Neural progenitor cell (in vitro differentiated cells): ENCODE results near the gene PCBP1.

Experiments
- CTCF ChIP-seq: fragments of 200-600 bp; sonication (generic); IDR thresholded peaks from 2 replicates; pipeline ENCODE4 v1.5.1; 2017; ENCODE audit warnings: antibody characterized with exemption, mild to moderate bottlenecking
- EZH2 ChIP-seq: fragments of 200-600 bp; sonication (generic); IDR thresholded peaks from 2 replicates; pipeline ENCODE4 v1.6.1; 2017; ENCODE audit warnings: antibody characterized with exemption, mild to moderate bottlenecking, moderate library complexity
- EZH2phosphoT487 ChIP-seq: fragments of 200-600 bp; sonication (generic); IDR thresholded peaks from 2 replicates; pipeline ENCODE4 v1.6.1; 2017; ENCODE audit warnings: antibody characterized with exemption

GRCh38 chr2:70113359-70114070 lies 26.2 kb downstream of the PCBP1 start:
- no peak for TF ChIP-seq CTCF
- no peak for TF ChIP-seq EZH2
- no peak for TF ChIP-seq EZH2phosphoT487
